Natural killer cell (primary cell): ENCODE results near the gene HTRA3. TPM values are rescaled to one million over a fixed set of nuclear protein-coding genes. Genes with fewer than 3 reads are reported as not detected.

Experiments
- ATAC-seq, 3 donors: fragments of 150-1000 bp in 2 of 3; fragments of 200-7000 bp in 1 of 3; cut with Tn5 transposase; 1 replicate in 1 of 3; 2 replicates in 2 of 3; pipeline ENCODE4 v1.10.0; 2021; ENCODE audit warnings: mild to moderate bottlenecking in 2 of 3, moderate library complexity in 2 of 3
- DNase-seq, 2 donors: peaks; one replicate each; pipeline versions ENCODE4 v3.0.0 to v3.0.0-alpha.2; 2013 to 2021; ENCODE audit warnings: mixed read lengths in 1 of 2
- H3K27ac ChIP-seq: one replicate; pipeline ENCODE4 v1.5.1; 2013; ENCODE audit warnings: mild to moderate bottlenecking, low read length
- H3K27me3 ChIP-seq: one replicate; pipeline ENCODE4 v1.6.1; 2013; ENCODE audit warnings: low read length; ENCODE audit not compliant: control insufficient read depth, insufficient read depth
- H3K36me3 ChIP-seq: one replicate; pipeline ENCODE4 v1.6.1; 2013; ENCODE audit warnings: low read length; ENCODE audit not compliant: control insufficient read depth, insufficient read depth
- H3K4me1 ChIP-seq: one replicate; pipeline ENCODE4 v1.6.1; 2013; ENCODE audit warnings: low read length; ENCODE audit not compliant: control insufficient read depth, insufficient read depth
- H3K4me3 ChIP-seq: one replicate; pipeline ENCODE4 v1.5.1; 2013; ENCODE audit warnings: low read length
- H3K9me3 ChIP-seq: one replicate; pipeline ENCODE4 v1.6.1; 2013; ENCODE audit warnings: low read length; ENCODE audit not compliant: control insufficient read depth, insufficient read depth
- H3K27ac Mint-ChIP-seq, 2 donors: one replicate each; pipeline ENCODE4 v1.8.0; 2022; ENCODE audit warnings: mild to moderate bottlenecking in 2 of 2, mixed read lengths in 2 of 2, moderate library complexity in 1 of 2
- H3K27me3 Mint-ChIP-seq, 2 donors: one replicate each; pipeline ENCODE4 v1.8.0; 2022; ENCODE audit warnings: low read depth in 2 of 2, mixed read lengths in 2 of 2
- H3K36me3 Mint-ChIP-seq: one replicate; pipeline ENCODE4 v1.8.0; 2022; ENCODE audit warnings: mixed read lengths
- H3K4me1 Mint-ChIP-seq, 2 donors: one replicate each; pipeline ENCODE4 v1.8.0; 2022; ENCODE audit warnings: mixed read lengths in 2 of 2
- H3K4me3 Mint-ChIP-seq: one replicate; pipeline ENCODE4 v1.8.0; 2022; ENCODE audit warnings: mild to moderate bottlenecking, moderate library complexity, mixed read lengths
- H3K9me3 Mint-ChIP-seq, 2 donors: one replicate each; pipeline ENCODE4 v1.8.0; 2022; ENCODE audit warnings: mixed read lengths in 2 of 2
- CTCF ChIP-seq: fragments of 200-600 bp; IDR thresholded peaks from one replicate; pipeline ENCODE4 v1.8.0; 2022; ENCODE audit warnings: antibody characterized with exemption
- WGBS: methylation state at CpG from one replicate; pipeline ENCODE4 v1.1.7; 2013; ENCODE audit warnings: missing lambda C conversion rate; ENCODE audit not compliant: insufficient coverage; 5-methylcytosine and 5-hydroxymethylcytosine counted together
- intact Hi-C: fragments of 100-400 bp; cut with micrococcal nuclease; formaldehyde crosslinking; loops from one replicate; pipeline ENCODE4 v1.14.2; 2022
- total RNA-seq, 4 donors: library from RNA; stranded (reverse); fragments of 120-200 nt in 1 of 4; gene quantifications; one replicate each; pipeline versions ENCODE4 v1.2.3 to v1.2.4, GENCODE V29; 2013 to 2022

The HTRA3 gene
- total RNA-seq, 3 donors from 2014 or later (not counting 1 experiment from before 2014, with no cell fraction given) = not detected

DNA sequence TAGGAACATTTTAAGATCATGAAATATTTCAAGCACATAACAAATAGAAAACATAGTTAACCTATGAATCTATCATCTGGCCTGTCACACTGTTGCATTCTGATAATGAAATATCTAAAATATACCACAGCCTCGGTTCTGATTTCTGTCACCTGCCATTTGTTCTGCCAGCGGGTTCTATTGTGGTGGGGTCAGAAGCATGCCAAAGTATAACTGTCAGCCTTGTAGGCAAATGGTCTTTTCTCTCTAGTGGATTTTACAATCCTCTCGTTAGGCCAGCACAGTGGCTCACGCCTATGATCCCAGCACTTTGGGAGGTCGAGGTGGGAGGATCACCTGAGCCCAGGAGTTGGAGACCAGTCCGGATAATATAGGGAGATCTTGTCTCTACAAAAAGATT, 47.9 kb downstream of the HTRA3 start:
- peaks cover 0 to 18% of the 10 kb centered on the region in 2 donors for H3K27me3 Mint-ChIP-seq
- no peak for DNase-seq
- H3K27ac Mint-ChIP-seq = no peak overlapping the region
- no peak for TF ChIP-seq CTCF
- no peak for ATAC-seq
- no peaks in the 10 kb centered on the region for H3K27me3 ChIP-seq
- WGBS = 86% methylated on average over 6 of the region's 6 CpGs
- no peaks in the 10 kb centered on the region for H3K9me3 ChIP-seq
- no peak overlapping the region for H3K4me3 Mint-ChIP-seq
- intact Hi-C loops = no loop called here
- no peak overlapping the region for H3K27ac ChIP-seq
- no peak overlapping the region for H3K4me3 ChIP-seq
- no peaks in the 10 kb centered on the region for H3K36me3 ChIP-seq
- no peaks in the 10 kb centered on the region for H3K9me3 Mint-ChIP-seq
- H3K4me1 ChIP-seq = no peaks in the 10 kb centered on the region
- H3K4me1 Mint-ChIP-seq = no peaks in the 10 kb centered on the region
- H3K36me3 Mint-ChIP-seq = no peaks in the 10 kb centered on the region

DNA sequence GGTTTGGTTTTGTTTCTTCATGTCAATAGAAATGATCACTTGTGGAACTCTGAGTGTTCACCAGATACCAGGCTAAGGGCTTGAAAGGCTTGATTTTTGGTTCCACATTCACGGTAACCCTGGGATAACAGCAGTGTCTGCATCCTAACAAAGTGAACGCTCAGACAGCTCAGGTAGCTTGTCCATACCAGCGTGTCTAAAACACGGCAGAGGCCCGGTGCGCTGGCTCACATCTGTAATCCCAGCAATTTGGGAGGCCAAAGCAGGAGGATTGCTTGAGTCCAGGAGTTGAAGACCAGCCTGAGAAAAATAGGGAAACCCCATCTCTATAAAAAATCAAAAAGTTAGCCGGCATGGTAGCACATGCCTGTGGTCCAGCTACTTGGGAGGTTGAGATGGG, 49.0 kb downstream of the HTRA3 start:
- no peaks in the 10 kb centered on the region for H3K27me3 ChIP-seq
- H3K36me3 ChIP-seq = no peaks in the 10 kb centered on the region
- Mint-ChIP-seq H3K4me1 (no peaks in the 10 kb centered on the region), H3K36me3 (no peaks in the 10 kb centered on the region), H3K4me3 (no peak overlapping the region), H3K9me3 (no peaks in the 10 kb centered on the region), H3K27me3 (peaks cover 0 to 18% of the 10 kb centered on the region in 2 donors), H3K27ac (no peak overlapping the region)
- no peak overlapping the region for H3K4me3 ChIP-seq
- ATAC-seq (no peak), DNase-seq (no peak)
- H3K4me1 ChIP-seq = no peaks in the 10 kb centered on the region
- no peak overlapping the region for H3K27ac ChIP-seq
- 97% methylated on average over 6 of the region's 7 CpGs for WGBS
- intact Hi-C loops = no loop called here
- TF ChIP-seq CTCF = no peak
- no peaks in the 10 kb centered on the region for H3K9me3 ChIP-seq

- H3K4me3 Mint-ChIP-seq = no peak overlapping the region
- Histone ChIP-seq H3K4me3 (no peak overlapping the region), H3K4me1 (no peaks in the 10 kb centered on the region), H3K27ac (no peak overlapping the region), H3K27me3 (no peaks in the 10 kb centered on the region), H3K9me3 (no peaks in the 10 kb centered on the region), H3K36me3 (no peaks in the 10 kb centered on the region)
- H3K27me3 Mint-ChIP-seq = peaks cover 0 to 13% of the 10 kb centered on the region in 2 donors
- H3K4me1 Mint-ChIP-seq = no peaks in the 10 kb centered on the region
- no peak overlapping the region for H3K27ac Mint-ChIP-seq
- intact Hi-C loops = no loop called here
- no peak for DNase-seq
- 86% methylated on average over 6 of the region's 6 CpGs for WGBS
- no peak for ATAC-seq
- H3K36me3 Mint-ChIP-seq = no peaks in the 10 kb centered on the region
- no peak for TF ChIP-seq CTCF
- no peaks in the 10 kb centered on the region for H3K9me3 Mint-ChIP-seq
Observed at GRCh38 chr4:8319061-8319460, 49.5 kb downstream of the HTRA3 start.

DNA sequence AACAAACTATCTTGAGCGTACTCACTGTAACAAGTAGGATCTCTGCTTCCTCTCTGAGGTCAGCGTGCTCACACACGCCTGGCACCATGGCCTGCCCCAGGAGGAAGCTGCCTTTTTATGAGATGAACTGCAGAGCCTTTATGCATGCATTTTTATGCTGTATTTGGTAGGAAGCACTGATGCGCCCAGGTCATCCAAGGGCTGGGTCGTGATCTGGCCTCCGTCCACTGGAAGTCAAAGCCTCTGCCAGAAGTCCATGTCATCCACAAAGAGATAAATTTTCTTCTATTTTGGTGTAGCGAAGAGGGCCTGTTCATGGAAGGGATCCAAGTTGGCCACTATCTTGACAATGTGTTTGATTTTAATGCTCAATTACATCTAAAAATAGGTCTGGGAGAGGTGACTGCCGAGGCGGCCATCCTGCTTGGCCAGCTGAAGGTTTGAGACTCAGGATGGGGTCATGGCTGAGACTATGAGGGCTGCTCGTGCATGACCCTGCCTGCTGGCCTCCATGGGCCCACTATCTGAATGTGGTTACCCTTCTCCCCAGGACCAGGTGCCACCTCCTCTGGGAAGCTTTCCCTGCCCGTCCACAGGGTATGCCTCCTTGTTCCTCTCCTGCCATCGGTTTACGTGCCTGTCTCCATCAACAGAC, 50.3 kb downstream of the HTRA3 start:
- Histone ChIP-seq H3K36me3 (no peaks in the 10 kb centered on the region), H3K9me3 (no peaks in the 10 kb centered on the region), H3K27ac (no peak overlapping the region), H3K4me1 (no peaks in the 10 kb centered on the region), H3K4me3 (no peak overlapping the region), H3K27me3 (no peaks in the 10 kb centered on the region)
- Mint-ChIP-seq H3K27ac (no peak overlapping the region), H3K9me3 (no peaks in the 10 kb centered on the region), H3K4me3 (no peak overlapping the region), H3K36me3 (no peaks in the 10 kb centered on the region), H3K27me3 (peaks cover 0 to 5% of the 10 kb centered on the region in 2 donors), H3K4me1 (no peaks in the 10 kb centered on the region)
- no peak for TF ChIP-seq CTCF
- intact Hi-C loops = no loop called here
- WGBS = 65% methylated on average over 13 of the region's 13 CpGs
- ATAC-seq (peak in 1 of 3 donors; percentile 38), DNase-seq (peak in 1 of 2 donors; percentile 1)
